ENCODE data around the gene FRRS1.

DNA sequence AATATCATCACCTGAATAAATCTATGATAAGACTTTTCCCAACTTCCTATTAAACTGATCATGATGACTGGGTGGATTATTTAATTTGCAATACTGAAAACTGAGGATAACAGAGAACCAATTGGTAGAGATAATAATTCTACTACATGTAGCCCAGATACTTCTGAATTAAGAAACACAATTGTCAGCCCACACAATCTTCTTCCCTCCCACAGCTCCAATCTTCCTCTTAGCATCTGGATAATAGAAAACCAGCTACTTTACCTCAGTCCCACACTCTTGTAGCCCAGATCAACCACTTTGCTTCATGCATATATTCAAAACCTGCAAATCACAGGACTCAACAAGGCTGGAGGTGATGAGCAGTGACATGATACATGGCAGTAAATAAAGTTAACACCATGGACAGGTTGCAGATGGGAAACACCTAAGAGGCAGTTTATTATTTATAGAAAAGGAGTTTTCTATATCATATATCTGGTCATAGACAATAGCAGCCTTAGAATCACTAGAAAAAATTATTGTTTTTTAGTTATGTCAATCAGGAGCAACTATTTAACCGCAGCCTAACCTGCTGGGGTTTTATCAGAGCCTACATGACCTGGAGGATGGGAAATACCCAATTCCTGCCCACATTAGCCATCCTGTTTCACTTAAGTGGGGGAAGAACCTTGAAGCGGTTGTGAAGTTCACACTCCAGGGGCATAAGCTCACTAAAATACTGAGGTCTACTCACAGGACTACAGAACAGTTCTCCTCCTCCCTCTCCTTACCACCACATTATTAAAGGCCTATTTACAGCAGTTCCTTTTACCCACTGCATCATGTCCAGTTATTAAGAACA, 16.7 kb downstream of the FRRS1 start:
- TF ChIP-seq, protein P1, sequence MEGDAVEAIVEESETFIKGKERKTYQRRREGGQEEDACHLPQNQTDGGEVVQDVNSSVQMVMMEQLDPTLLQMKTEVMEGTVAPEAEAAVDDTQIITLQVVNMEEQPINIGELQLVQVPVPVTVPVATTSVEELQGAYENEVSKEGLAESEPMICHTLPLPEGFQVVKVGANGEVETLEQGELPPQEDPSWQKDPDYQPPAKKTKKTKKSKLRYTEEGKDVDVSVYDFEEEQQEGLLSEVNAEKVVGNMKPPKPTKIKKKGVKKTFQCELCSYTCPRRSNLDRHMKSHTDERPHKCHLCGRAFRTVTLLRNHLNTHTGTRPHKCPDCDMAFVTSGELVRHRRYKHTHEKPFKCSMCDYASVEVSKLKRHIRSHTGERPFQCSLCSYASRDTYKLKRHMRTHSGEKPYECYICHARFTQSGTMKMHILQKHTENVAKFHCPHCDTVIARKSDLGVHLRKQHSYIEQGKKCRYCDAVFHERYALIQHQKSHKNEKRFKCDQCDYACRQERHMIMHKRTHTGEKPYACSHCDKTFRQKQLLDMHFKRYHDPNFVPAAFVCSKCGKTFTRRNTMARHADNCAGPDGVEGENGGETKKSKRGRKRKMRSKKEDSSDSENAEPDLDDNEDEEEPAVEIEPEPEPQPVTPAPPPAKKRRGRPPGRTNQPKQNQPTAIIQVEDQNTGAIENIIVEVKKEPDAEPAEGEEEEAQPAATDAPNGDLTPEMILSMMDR (IDR thresholded peaks at IDR 0.05): no peak
- TF ChIP-seq POLR2A (IDR thresholded peaks at IDR 0.05): no peak

All from Peyer's patch (tissue), 4 donors.